NCI-H2171 (cell line): ENCODE measurements around the gene RAC2.

Experiments used
- DNase-seq: peaks from one replicate; lab custom pipeline; 2025; lab: John Stamatoyannopoulos, UW

Gene RAC2

GRCh38 chr22:37187891-37188761, 55.9 kb downstream of the RAC2 start, which contains the start of gene C1QTNF6:
Gene C1QTNF6, minus strand, starts transcription at chr22:37188247. Its CDS starts 34 bp downstream, at chr22:37188213.
- no peak for DNase-seq

DNA sequence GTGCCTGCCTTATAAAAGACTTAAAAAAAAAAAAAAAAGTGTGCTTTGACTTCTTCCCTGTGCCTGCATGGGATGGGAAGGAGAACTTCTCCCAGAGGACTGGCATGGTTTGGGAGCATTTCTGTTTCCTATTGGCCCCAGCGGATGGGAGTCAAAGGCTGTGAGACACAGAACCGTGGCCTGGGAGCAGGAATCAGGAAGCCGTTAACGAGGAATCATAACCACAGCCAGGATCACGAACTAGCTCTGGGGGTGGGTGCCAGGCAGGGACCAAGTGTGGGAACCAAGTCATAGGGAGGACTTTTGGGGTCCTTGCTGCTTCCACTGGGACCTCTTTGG, 56.5 kb downstream of the RAC2 start:
- DNase-seq, result no peak

- DNase-seq, result no peak
Observed at GRCh38 chr22:37186997-37187522, 57.0 kb downstream of the RAC2 start.

DNA sequence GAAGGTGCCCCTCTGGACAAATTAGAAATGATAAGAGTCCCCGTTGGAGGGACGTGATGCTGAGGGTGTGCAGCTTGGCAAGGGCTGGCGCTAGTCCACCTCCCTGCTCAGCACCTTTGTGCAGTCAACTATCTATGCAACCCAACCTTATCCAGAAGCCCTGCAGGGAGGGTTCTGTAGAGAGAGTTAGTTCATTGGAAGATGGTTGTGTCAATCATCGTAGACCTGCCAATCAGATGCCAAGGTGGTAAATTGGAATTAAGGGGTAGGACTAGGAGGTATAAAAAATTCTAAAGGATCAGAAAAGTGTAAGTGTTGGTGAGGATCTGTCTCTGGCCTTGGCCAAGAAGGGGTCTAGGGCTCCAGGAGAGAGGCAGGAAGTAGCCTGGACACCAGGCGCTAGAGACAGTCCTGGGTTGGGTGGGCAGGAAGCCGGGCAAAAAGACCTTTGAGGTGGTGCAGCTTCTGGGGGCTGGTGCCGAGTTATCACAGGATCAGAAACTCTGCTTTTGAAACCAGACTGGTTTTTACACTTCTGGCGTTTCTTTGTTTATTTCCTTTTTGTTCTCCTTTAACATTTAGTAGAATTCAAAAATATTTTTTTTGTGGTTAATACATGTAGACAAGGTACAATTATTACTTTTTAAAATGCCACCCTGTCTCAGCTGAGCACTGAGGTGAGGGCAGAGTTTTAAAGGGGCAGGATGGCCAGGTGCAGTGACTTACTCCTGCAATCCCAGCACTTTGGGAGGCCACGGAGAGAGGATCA, 57.7 kb downstream of the RAC2 start:
- no peak for DNase-seq

GRCh38 chr22:37185646-37186227, 58.3 kb downstream of the RAC2 start:
- DNase-seq, result no peak

- DNase-seq, result no peak
Observed at GRCh38 chr22:37184816-37185541, 59.1 kb downstream of the RAC2 start.

GRCh38 chr22:37184380-37184755, 59.7 kb downstream of the RAC2 start:
- no peak for DNase-seq

- no peak for DNase-seq
Observed at GRCh38 chr22:37183432-37184379, 60.4 kb downstream of the RAC2 start.

- DNase-seq, result no peak
Observed at GRCh38 chr22:37182949-37183245, 61.2 kb downstream of the RAC2 start.

DNA sequence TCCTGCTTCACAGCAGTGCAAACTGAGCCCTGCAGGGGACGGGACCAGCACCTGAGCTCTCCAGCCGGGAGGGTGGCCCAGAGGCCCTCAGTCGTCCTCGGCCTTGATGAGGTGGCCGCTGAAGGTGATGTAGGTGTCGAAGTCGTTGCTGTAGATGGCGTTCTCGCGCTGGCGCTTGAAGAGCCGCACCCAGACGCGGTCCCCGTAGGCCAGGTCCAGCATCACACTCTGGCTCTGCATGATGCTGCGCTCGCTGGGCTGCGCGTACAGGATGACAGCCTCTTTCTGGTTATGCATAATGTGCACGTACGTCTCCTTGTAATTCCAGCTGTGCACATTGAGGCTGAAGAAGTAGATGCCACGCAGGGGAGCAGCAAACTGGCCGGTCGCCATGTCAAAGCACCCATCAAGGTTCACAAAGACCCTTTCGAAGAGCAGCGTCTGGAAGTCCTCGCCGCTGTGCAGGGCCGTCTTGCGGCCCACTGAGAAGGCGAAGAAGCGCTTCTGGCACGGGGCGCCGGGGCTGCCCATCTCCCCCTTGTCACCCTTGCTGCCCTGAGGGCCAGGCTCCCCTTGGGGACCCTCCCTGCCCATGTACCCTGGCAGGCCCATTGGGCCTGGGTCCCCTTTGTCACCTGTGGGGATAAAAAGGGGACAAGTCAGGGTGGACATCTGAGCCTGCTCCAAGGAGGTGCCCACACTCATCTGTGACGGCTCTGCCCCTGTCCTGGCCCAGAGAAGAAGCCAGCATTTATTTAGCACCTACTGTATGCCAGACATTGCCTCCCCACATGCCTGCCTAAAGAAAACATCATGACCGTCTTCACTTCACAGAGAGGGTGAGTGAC, 61.7 kb downstream of the RAC2 start:
- DNase-seq, result no peak

- DNase-seq, result no peak
Observed at GRCh38 chr22:37181681-37182080, 62.4 kb downstream of the RAC2 start.

GRCh38 chr22:37180531-37181231, 63.4 kb downstream of the RAC2 start:
- no peak for DNase-seq

- no peak for DNase-seq
Observed at GRCh38 chr22:37179622-37180420, 64.2 kb downstream of the RAC2 start.

GRCh38 chr22:37179126-37179470, 65.0 kb downstream of the RAC2 start:
- DNase-seq, result no peak

GRCh38 chr22:37178350-37179125, 65.5 kb downstream of the RAC2 start:
- DNase-seq, result no peak

DNA sequence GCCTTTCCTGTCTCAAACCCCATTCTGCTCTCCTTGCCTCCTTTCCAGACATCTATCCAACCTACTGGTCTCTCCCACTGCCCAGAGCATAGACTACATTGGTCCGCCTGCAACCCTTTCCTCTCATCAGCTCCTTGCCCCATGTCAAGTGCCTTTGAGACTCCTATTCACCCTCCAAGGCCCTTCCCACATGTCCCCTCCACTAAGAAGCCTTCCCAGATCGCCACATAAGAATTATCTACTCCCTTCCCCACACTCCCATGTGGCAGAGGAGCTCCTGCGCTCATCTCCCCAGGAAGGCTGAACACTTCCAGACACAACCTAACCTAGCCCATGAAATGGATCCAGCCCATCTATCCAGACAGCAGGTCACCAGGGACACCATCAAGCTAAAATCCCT, 66.3 kb downstream of the RAC2 start:
- DNase-seq, result no peak

DNA sequence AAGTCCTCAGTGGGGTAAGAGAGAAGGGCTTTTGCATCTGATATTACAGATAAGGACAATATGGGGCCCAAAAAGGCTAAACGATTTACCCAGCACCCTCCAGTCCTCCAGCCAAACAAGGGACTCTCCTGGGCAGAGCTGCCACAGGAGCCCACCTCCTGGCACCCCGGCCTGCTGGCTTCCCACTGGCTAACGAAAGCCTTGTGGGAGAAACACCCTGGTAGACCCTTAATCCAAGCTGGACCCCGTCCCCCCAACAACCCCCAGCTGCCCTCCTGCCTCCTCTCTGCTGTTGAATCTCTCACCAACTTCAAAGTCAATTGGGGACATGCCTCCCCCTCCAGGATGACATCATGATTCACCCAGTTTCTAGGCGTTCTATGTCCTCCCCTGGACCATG, 66.8 kb downstream of the RAC2 start:
- DNase-seq, result no peak

DNA sequence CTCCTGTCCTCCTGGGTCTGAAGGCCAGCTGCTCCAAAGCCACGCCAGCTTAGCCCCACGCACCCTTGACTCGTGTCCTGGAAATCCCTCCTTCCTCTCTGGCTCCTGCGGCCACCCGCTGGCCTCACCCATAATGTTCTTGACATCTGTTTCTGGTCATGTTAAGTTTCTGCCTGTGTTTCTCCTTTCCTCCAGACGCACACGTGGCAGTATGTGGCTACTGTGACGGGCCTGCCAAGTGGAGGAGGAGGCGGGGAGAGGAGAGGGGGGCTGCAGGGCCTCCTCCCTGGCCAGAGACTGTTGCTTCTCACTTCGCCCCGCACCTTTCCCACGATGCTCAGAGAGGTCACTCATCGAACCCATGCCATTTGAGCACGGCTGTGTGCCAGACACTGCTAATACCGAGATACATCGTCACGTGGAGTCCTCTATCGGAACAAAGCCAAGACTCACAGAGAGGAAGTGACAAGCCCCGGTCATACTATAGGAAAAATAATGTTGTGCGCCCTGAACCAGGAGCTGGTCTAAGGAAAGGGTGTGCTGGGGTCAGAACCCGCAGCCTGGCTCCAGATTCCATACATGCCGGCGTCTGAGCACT, 67.5 kb downstream of the RAC2 start:
- DNase-seq, result no peak
